ENCODE measurements around the gene PDAP1.

DNA sequence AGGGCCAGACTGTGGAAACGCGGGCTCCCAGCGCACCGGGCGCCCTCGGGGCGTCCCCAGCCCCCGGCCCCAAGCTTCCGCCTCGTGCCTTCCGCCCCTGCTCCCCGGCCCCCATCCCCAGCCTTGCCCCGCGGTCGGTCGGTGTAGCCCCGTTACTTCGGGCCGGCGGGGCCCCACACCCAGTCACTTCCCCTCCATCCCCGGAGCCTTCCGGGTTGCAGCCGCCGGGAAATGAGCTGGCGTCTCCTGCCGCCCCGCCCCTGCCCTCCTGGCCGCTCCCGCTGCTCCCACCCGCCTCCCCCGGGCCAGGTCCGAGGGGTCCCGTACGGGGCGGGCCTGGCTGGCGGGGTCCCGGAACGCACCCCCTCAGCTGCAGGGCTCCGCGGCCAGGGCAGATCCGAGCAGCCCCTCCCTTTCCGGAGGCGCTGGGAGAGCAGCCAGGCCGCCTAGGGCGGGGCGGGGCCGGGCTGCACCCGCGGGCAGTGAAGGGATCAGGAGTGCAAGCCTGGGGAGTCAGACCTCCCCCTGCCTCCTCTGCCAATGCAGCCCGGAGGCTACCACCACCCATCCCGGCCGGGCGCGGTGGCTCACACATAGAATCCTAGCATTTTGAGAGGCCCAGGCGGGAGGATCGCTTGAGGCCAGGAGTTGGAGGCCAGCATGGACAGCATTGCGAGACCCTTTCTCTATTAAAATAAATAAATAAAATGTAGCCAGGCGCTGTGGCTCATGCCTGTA lies 33.2 kb downstream of the PDAP1 start:
- TF ChIP-seq EZH2 (IDR thresholded peaks at IDR 0.05; ENCODE audit: low read depth, unreplicated experiment) (no peak), POLR2AphosphoS5 (IDR thresholded peaks at IDR 0.05; ENCODE audit: low read depth) (no peak), EZH2phosphoT487 (IDR thresholded peaks at IDR 0.05; ENCODE audit: unreplicated experiment) (no peak), ZNF114 (CRISPR knock-in tag; IDR thresholded peaks at IDR 0.05) (no peak)
- TF ChIP-seq, protein P1, sequence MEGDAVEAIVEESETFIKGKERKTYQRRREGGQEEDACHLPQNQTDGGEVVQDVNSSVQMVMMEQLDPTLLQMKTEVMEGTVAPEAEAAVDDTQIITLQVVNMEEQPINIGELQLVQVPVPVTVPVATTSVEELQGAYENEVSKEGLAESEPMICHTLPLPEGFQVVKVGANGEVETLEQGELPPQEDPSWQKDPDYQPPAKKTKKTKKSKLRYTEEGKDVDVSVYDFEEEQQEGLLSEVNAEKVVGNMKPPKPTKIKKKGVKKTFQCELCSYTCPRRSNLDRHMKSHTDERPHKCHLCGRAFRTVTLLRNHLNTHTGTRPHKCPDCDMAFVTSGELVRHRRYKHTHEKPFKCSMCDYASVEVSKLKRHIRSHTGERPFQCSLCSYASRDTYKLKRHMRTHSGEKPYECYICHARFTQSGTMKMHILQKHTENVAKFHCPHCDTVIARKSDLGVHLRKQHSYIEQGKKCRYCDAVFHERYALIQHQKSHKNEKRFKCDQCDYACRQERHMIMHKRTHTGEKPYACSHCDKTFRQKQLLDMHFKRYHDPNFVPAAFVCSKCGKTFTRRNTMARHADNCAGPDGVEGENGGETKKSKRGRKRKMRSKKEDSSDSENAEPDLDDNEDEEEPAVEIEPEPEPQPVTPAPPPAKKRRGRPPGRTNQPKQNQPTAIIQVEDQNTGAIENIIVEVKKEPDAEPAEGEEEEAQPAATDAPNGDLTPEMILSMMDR (conservative IDR thresholded peaks at IDR 0.05; ENCODE audit: low read depth in 2 of 2), result no peak
